Measurements from ENCODE around the gene FABP7. TPM values are rescaled to one million over a fixed set of nuclear protein-coding genes. Genes with fewer than 3 reads are reported as not detected.

The FABP7 gene
- polyA plus RNA-seq, 2 of the 4 experiments (the other 2 are of a cell fraction) = not detected

DNA sequence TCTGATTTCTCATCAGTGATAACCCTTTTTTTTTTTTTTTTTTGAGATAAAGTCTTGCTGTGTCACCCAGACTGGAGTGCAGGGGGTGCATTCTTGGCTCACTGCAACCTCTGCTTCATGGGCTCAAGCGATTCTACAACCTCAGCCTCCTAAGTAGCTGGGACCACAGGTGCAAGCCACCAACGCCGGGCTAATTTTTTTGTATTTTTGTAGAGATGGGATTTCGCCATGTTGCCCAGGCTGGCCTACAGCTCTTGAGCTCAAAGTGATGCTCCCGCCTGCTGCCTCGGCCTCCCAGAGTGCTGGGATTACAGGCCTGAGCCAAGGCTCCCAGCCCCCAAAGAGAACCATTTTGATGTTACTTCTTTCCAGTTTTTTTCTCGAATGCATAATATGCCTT is 2.2 kb downstream of the FABP7 start:
- ChIA-PET POLR2A (no interaction called here), CTCF (no interaction called here)
- no peak for ATAC-seq
- Histone ChIP-seq H3K27ac (no peak overlapping the region), H3K9me3 (no peaks in the 10 kb centered on the region), H3K4me3 (no peak overlapping the region), H3K4me1 (no peaks in the 10 kb centered on the region), H3K4me2 (no peak overlapping the region)
- WGBS (ENCODE audit: missing lambda C conversion rate) = 59% methylated on average over 7 of the region's 7 CpGs
- no peak for FAIRE-seq
- TF ChIP-seq NFE2L2 (conservative IDR thresholded peaks at IDR 0.05; ENCODE audit: low read length) (no peak), POLR2A (IDR thresholded peaks at IDR 0.05; ENCODE audit: low read length) (no peak), ZC3H11A (IDR thresholded peaks at IDR 0.05) (no peak), HDAC2 (IDR thresholded peaks at IDR 0.05) (no peak), CBX8 (IDR thresholded peaks at IDR 0.05) (no peak), MYC (IDR thresholded peaks at IDR 0.05; ENCODE audit: borderline replicate concordance, low read length) (no peak), RNF2 (IDR thresholded peaks at IDR 0.05; ENCODE audit: borderline replicate concordance, low read depth) (no peak)
- DNase-seq (ENCODE audit: low read depth in 1 of 2, low spot score in 1 of 2) = no peak

DNA sequence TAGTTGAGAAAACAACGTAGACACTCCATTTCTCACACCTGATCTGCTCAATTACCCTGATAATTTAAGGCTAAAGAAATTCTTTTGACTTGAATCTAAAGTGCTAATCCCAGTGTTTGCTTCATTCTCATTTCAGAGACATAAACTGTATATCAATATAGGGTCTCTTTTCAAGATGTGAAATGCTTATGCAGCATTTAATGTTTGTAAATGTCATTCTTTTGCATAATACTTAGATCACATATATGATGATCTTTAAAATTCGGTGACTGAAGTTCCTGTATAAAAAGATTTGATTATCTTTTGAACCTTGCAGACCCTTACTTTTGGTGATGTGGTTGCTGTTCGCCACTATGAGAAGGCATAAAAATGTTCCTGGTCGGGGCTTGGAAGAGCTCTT is 3.9 kb downstream of the FABP7 start:
- Histone ChIP-seq H3K4me3 (no peak overlapping the region), H3K9me3 (no peaks in the 10 kb centered on the region), H3K27ac (no peak overlapping the region), H3K4me2 (no peak overlapping the region), H3K4me1 (peaks cover 1% of the 10 kb centered on the region; the same call in 1 of the 3 replicates)
- DNase-seq (ENCODE audit: low read depth in 1 of 2, low spot score in 1 of 2) = no peak
- ChIA-PET CTCF (no interaction called here), POLR2A (no interaction called here)
- no peak for ATAC-seq
- no peak for FAIRE-seq
- WGBS (ENCODE audit: missing lambda C conversion rate) = 22% methylated on average over 4 of the region's 4 CpGs
- TF ChIP-seq MAFK (IDR thresholded peaks at IDR 0.05; ENCODE audit: partially characterized antibody) = peak; percentile 54
- no peak for TF ChIP-seq CBX8 (IDR thresholded peaks at IDR 0.05)

GRCh38 chr6:122785891-122786290 is 6.4 kb downstream of the FABP7 start:
- WGBS (ENCODE audit: missing lambda C conversion rate) = 89% methylated on average over 1 of the region's 1 CpG
- no peak for FAIRE-seq
- CTCF ChIA-PET = interaction anchor here (1.0 to 1.7 kb wide), 4 partner anchors 16 to 55 kb away, joined by 3 to 5 read pairs (median 3); no protein-coding TSS in a partner anchor

GRCh38 chr6:122787721-122788120 is 8.2 kb downstream of the FABP7 start:
- TF ChIP-seq CEBPB (IDR thresholded peaks at IDR 0.05) (no peak), PHF8 (IDR thresholded peaks at IDR 0.05; ENCODE audit: borderline replicate concordance, low read depth) (no peak), NR3C1 (IDR thresholded peaks at IDR 0.05) (no peak), EP300 (IDR thresholded peaks at IDR 0.05) (no peak), CBX2 (IDR thresholded peaks at IDR 0.05; ENCODE audit: borderline replicate concordance, low read depth) (no peak), ZNF302 (CRISPR knock-in tag; IDR thresholded peaks at IDR 0.05) (no peak)

More at GRCh38 chr6:122785891-122786290, 6.4 kb downstream of the FABP7 start:
- no peak for DNase-seq (ENCODE audit: low read depth in 1 of 2, low spot score in 1 of 2)
- H3K27ac ChIP-seq = no peak overlapping the region
- no peak overlapping the region for H3K4me2 ChIP-seq
- POLR2A ChIA-PET = no interaction called here
- H3K4me3 ChIP-seq = no peak overlapping the region
- no peak for ATAC-seq
- TF ChIP-seq MAX (IDR thresholded peaks at IDR 0.05) (no peak), SMC3 (IDR thresholded peaks at IDR 0.05) (no peak)
- H3K4me1 ChIP-seq = peaks cover 13% of the 10 kb centered on the region; the same call in 1 of the 3 replicates
- H3K9me3 ChIP-seq = no peaks in the 10 kb centered on the region

GRCh38 chr6:122788208-122788607 is 8.7 kb downstream of the FABP7 start:
- FAIRE-seq = no peak
- POLR2A ChIA-PET = no interaction called here
- Histone ChIP-seq H3K27ac (no peak overlapping the region), H3K4me3 (no peak overlapping the region; the same call in 2 of the 3 replicates), H3K4me2 (peak overlapping the region; percentile 82), H3K9me3 (no peaks in the 10 kb centered on the region), H3K4me1 (peaks cover 14% of the 10 kb centered on the region; the same call in 1 of the 3 replicates)
- no peak for DNase-seq (ENCODE audit: low read depth in 1 of 2, low spot score in 1 of 2)
- CTCF ChIA-PET = interaction anchor here (1.1 to 3.1 kb wide), 4 partner anchors 9 to 57 kb away, joined by 3 to 17 read pairs (median 7); no protein-coding TSS in a partner anchor
- ATAC-seq = no peak
- WGBS (ENCODE audit: missing lambda C conversion rate) = 91% methylated on average over 6 of the region's 6 CpGs
- no peak for TF ChIP-seq BCL3 (IDR thresholded peaks at IDR 0.05)
- TF ChIP-seq KDM1A (IDR thresholded peaks at IDR 0.05; ENCODE audit: low read depth) = no peak
- TF ChIP-seq MYC (IDR thresholded peaks at IDR 0.05; ENCODE audit: borderline replicate concordance, low read length) = no peak
- TF ChIP-seq FOSL2 (IDR thresholded peaks at IDR 0.05) = no peak
- TF ChIP-seq FOSL2 (CRISPR knock-in tag; IDR thresholded peaks at IDR 0.05) = no peak
- TF ChIP-seq MAZ (IDR thresholded peaks at IDR 0.05; ENCODE audit: borderline replicate concordance, low read depth, low read length) = no peak
- TF ChIP-seq ZSCAN20 (CRISPR knock-in tag; IDR thresholded peaks at IDR 0.05) = no peak
- TF ChIP-seq TFCP2L1 (CRISPR knock-in tag; IDR thresholded peaks at IDR 0.05) = no peak
- no peak for TF ChIP-seq HEYL (CRISPR knock-in tag; IDR thresholded peaks at IDR 0.05)
- no peak for TF ChIP-seq PHF8 (IDR thresholded peaks at IDR 0.05; ENCODE audit: borderline replicate concordance, low read depth)
- no peak for TF ChIP-seq EHMT2 (IDR thresholded peaks at IDR 0.05; ENCODE audit: low read depth)
- TF ChIP-seq, protein P1, sequence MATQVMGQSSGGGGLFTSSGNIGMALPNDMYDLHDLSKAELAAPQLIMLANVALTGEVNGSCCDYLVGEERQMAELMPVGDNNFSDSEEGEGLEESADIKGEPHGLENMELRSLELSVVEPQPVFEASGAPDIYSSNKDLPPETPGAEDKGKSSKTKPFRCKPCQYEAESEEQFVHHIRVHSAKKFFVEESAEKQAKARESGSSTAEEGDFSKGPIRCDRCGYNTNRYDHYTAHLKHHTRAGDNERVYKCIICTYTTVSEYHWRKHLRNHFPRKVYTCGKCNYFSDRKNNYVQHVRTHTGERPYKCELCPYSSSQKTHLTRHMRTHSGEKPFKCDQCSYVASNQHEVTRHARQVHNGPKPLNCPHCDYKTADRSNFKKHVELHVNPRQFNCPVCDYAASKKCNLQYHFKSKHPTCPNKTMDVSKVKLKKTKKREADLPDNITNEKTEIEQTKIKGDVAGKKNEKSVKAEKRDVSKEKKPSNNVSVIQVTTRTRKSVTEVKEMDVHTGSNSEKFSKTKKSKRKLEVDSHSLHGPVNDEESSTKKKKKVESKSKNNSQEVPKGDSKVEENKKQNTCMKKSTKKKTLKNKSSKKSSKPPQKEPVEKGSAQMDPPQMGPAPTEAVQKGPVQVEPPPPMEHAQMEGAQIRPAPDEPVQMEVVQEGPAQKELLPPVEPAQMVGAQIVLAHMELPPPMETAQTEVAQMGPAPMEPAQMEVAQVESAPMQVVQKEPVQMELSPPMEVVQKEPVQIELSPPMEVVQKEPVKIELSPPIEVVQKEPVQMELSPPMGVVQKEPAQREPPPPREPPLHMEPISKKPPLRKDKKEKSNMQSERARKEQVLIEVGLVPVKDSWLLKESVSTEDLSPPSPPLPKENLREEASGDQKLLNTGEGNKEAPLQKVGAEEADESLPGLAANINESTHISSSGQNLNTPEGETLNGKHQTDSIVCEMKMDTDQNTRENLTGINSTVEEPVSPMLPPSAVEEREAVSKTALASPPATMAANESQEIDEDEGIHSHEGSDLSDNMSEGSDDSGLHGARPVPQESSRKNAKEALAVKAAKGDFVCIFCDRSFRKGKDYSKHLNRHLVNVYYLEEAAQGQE (IDR thresholded peaks at IDR 0.05) = no peak

More at GRCh38 chr6:122787721-122788120, 8.2 kb downstream of the FABP7 start:
- H3K4me1 ChIP-seq = peaks cover 14% of the 10 kb centered on the region; the same call in 1 of the 3 replicates
- no peaks in the 10 kb centered on the region for H3K9me3 ChIP-seq
- 67% methylated on average over 4 of the region's 4 CpGs for WGBS (ENCODE audit: missing lambda C conversion rate)
- H3K4me3 ChIP-seq = no peak overlapping the region
- no peak for ATAC-seq
- ChIA-PET POLR2A (no interaction called here), CTCF (interaction anchor here (1.6 to 3.1 kb wide), 2 partner anchors 10 to 34 kb away, joined by 5 to 17 read pairs; no protein-coding TSS in a partner anchor)
- H3K27ac ChIP-seq = no peak overlapping the region
- H3K4me2 ChIP-seq = no peak overlapping the region
- no peak for FAIRE-seq
- DNase-seq (ENCODE audit: low read depth in 1 of 2, low spot score in 1 of 2) = no peak

All from A549 (cell line).